KMS-11 (cell line): ENCODE results near the gene USP40.

Source experiments
- H2AFZ ChIP-seq: fragments of 200-600 bp; sonication (generic); 2 replicates; pipeline ENCODE4 v1.6.1; 2016; ENCODE audit warnings: antibody characterized with exemption, mixed run types, low read depth
- H3K27ac ChIP-seq: fragments of 200-600 bp; sonication (generic); 2 replicates; pipeline ENCODE4 v1.6.1; 2016; ENCODE audit warnings: mild to moderate bottlenecking, mixed run types
- H3K27me3 ChIP-seq: fragments of 200-600 bp; sonication (generic); 2 replicates; pipeline ENCODE4 v1.6.1; 2017; ENCODE audit warnings: mild to moderate bottlenecking, low read depth, mixed run types, moderate library complexity; ENCODE audit not compliant: insufficient read depth
- H3K36me3 ChIP-seq: fragments of 200-600 bp; sonication (generic); 2 replicates; pipeline ENCODE4 v1.6.1; 2017; ENCODE audit warnings: mild to moderate bottlenecking, mixed run types; ENCODE audit not compliant: insufficient read depth
- H3K4me1 ChIP-seq: fragments of 200-600 bp; sonication (generic); 2 replicates; pipeline ENCODE4 v1.6.1; 2016; ENCODE audit warnings: mild to moderate bottlenecking, low read depth, mixed run types; ENCODE audit not compliant: poor library complexity, severe bottlenecking
- H3K4me2 ChIP-seq: fragments of 200-600 bp; sonication (generic); 2 replicates; pipeline ENCODE4 v1.7.0; 2016; ENCODE audit warnings: mild to moderate bottlenecking, mixed run types
- H3K4me3 ChIP-seq: fragments of 200-600 bp; sonication (generic); IDR thresholded peaks from 2 replicates; pipeline ENCODE4 v1.6.1; 2017; ENCODE audit warnings: low read depth, low read length, mixed read lengths; ENCODE audit not compliant: insufficient read depth
- H3K79me2 ChIP-seq: fragments of 200-600 bp; sonication (generic); 2 replicates; pipeline ENCODE4 v1.6.1; 2016; ENCODE audit warnings: low read depth, mixed run types; ENCODE audit not compliant: insufficient read depth
- H3K9ac ChIP-seq: fragments of 200-600 bp; sonication (generic); 2 replicates; pipeline ENCODE4 v1.6.1; 2016; ENCODE audit warnings: mild to moderate bottlenecking, mixed run types
- H4K20me1 ChIP-seq: fragments of 200-600 bp; sonication (generic); 2 replicates; pipeline ENCODE4 v1.6.1; 2016; ENCODE audit warnings: mild to moderate bottlenecking, mixed run types; ENCODE audit not compliant: insufficient read depth
- TF ChIP-seq, protein P1 (sequence below): fragments of 200-600 bp; sonication (generic); conservative IDR thresholded peaks from 2 replicates; pipeline ENCODE4 v1.6.1; 2017; ENCODE audit warnings: low read depth, mild to moderate bottlenecking, antibody characterized with exemption, low read length, moderate library complexity, mixed read lengths

The USP40 gene

DNA sequence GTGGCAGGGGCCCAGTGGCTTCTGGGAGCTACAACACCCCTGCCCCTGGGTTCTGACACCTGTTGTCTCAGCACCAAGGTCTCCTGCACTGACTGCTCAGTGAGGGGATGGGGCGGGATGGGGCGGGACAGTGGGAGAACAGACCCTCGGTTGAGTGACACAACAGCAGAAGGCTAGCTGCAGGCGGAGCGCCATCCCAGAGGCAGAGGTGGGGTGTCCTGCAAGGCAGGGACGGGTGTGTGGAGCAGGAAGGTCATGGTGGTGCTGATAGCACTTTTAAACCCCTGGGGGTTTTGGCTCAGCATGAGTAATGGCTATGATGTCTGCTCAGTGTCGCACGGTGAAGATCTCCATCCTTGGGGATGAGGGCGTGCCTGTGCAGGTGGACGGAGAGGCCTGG, 107.2 kb downstream of the USP40 start:
- TF ChIP-seq, protein P1, sequence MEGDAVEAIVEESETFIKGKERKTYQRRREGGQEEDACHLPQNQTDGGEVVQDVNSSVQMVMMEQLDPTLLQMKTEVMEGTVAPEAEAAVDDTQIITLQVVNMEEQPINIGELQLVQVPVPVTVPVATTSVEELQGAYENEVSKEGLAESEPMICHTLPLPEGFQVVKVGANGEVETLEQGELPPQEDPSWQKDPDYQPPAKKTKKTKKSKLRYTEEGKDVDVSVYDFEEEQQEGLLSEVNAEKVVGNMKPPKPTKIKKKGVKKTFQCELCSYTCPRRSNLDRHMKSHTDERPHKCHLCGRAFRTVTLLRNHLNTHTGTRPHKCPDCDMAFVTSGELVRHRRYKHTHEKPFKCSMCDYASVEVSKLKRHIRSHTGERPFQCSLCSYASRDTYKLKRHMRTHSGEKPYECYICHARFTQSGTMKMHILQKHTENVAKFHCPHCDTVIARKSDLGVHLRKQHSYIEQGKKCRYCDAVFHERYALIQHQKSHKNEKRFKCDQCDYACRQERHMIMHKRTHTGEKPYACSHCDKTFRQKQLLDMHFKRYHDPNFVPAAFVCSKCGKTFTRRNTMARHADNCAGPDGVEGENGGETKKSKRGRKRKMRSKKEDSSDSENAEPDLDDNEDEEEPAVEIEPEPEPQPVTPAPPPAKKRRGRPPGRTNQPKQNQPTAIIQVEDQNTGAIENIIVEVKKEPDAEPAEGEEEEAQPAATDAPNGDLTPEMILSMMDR, result no peak
- Histone ChIP-seq H3K4me3 (no peak overlapping the region), H3K9ac (no peak overlapping the region), H3K4me2 (no peak overlapping the region), H4K20me1 (no peaks in the 10 kb centered on the region), H3K79me2 (no peaks in the 10 kb centered on the region), H3K27ac (no peak overlapping the region), H3K27me3 (no peaks in the 10 kb centered on the region), H3K4me1 (no peaks in the 10 kb centered on the region), H2AFZ (no peak overlapping the region), H3K36me3 (no peaks in the 10 kb centered on the region)

DNA sequence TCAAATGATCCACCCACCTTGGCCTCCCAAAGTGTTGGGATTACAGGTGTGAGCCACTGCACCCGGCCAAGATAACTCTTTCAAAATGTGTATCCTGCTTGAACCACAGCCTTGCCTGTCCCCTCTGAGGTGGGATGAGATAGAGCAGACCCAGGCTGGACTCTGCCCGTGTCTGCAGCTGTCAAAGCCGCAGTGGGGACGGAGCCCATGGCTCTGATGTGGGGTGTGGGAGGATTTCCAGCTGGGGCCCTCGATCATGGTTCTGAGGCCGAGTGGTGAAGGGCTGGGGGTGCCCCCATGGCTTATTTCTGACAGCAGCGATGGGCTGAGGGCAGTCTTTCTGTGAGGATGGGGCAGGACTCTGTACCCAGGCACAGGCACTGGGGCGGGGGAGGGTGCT, 107.8 kb downstream of the USP40 start:
- Histone ChIP-seq H2AFZ (no peak overlapping the region), H3K9ac (no peak overlapping the region), H3K4me3 (no peak overlapping the region), H3K36me3 (no peaks in the 10 kb centered on the region), H4K20me1 (no peaks in the 10 kb centered on the region), H3K4me1 (no peaks in the 10 kb centered on the region), H3K79me2 (no peaks in the 10 kb centered on the region), H3K27ac (no peak overlapping the region), H3K27me3 (no peaks in the 10 kb centered on the region), H3K4me2 (no peak overlapping the region)
- TF ChIP-seq, protein P1, result no peak

GRCh38 chr2:233458031-233458610, 108.5 kb downstream of the USP40 start:
- Histone ChIP-seq H2AFZ (no peak overlapping the region), H3K4me2 (no peak overlapping the region), H3K79me2 (no peaks in the 10 kb centered on the region), H3K36me3 (no peaks in the 10 kb centered on the region), H3K27me3 (no peaks in the 10 kb centered on the region), H3K27ac (no peak overlapping the region), H3K9ac (no peak overlapping the region), H3K4me3 (no peak overlapping the region), H3K4me1 (no peaks in the 10 kb centered on the region), H4K20me1 (no peaks in the 10 kb centered on the region)
- TF ChIP-seq, protein P1, result no peak

DNA sequence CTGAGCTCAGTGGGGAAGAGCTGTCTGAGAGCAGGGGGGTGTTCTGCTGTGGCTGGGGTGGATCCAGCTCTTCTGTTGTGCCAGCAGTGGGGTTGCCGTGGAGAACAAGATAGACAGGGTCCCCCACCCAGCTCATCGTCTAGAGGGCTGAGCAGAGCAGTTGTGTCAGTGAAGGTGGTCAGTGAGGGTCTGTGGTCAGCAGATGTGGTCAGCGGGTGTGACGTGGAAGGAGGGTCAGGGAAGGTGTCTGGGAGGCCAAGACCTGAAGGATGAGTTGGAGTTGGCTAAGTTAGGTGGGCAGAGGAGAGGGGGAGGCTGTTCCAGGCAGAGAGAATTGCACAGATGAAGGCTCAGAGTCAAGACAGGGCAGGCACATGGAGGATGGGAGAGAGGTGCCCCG, 109.2 kb downstream of the USP40 start:
- no peaks in the 10 kb centered on the region for H3K27me3 ChIP-seq
- H3K4me1 ChIP-seq, result no peaks in the 10 kb centered on the region
- H3K4me3 ChIP-seq, result no peak overlapping the region
- no peak overlapping the region for H3K27ac ChIP-seq
- H3K79me2 ChIP-seq, result no peaks in the 10 kb centered on the region
- H3K9ac ChIP-seq, result no peak overlapping the region
- TF ChIP-seq, protein P1, result no peak
- no peak overlapping the region for H2AFZ ChIP-seq
- H4K20me1 ChIP-seq, result no peaks in the 10 kb centered on the region
- no peak overlapping the region for H3K4me2 ChIP-seq
- H3K36me3 ChIP-seq, result no peaks in the 10 kb centered on the region

DNA sequence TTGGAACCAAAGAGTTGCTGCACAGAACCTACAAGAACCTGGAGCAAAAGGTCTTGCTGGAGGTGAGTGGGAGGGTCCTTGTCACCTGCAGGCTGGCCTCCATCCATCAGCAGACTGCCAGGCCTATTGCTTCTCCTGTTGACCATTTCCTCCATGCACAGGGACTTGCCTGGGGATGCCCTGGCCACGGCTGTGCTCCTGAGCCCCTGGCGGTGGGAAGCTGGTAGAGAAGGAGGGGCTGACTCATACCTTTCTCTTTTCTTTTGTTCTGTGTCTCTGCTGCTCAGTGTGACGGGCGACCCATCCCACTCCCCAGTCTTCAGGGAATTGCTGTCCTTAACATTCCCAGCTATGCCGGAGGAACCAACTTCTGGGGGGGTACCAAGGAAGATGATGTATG, 109.6 kb downstream of the USP40 start:
- Histone ChIP-seq H2AFZ (no peak overlapping the region), H3K4me2 (no peak overlapping the region), H3K4me1 (no peaks in the 10 kb centered on the region), H3K79me2 (no peaks in the 10 kb centered on the region), H3K27ac (no peak overlapping the region), H4K20me1 (no peaks in the 10 kb centered on the region), H3K9ac (no peak overlapping the region), H3K4me3 (no peak overlapping the region), H3K36me3 (no peaks in the 10 kb centered on the region), H3K27me3 (no peaks in the 10 kb centered on the region)
- TF ChIP-seq, protein P1, result no peak
